SW 1271 (cell line): ENCODE measurements around the gene FCER1A.

Experiments
- DNase-seq, 2 experiments: peaks; one replicate each; lab custom pipeline; 2025; lab: John Stamatoyannopoulos, UW

The FCER1A gene

GRCh38 chr1:159352436-159352835 is 50.3 kb downstream of the FCER1A start:
- DNase-seq: no peak
